Ovary (tissue), 9 donors: Measurements from ENCODE around the gene ARMC8. TPM values are rescaled to one million over a fixed set of nuclear protein-coding genes. Genes with fewer than 3 reads are reported as not detected.

Experiments
- DNase-seq, 5 donors: peaks; one replicate each; pipeline ENCODE4 v3.0.0-alpha.2; 2019 to 2020
- H3K27ac ChIP-seq, 2 donors: fragments of 200-600 bp; one replicate each; pipeline versions ENCODE4 v1.5.1 to v1.8.0; 2019 to 2022
- H3K27me3 ChIP-seq: fragments of 200-600 bp; one replicate; pipeline ENCODE4 v1.8.0; 2022
- H3K36me3 ChIP-seq: fragments of 200-600 bp; sonication (generic); one replicate; pipeline ENCODE4 v1.5.1; 2019
- H3K4me1 ChIP-seq: one replicate; pipeline ENCODE4 v1.8.1; 2013; ENCODE audit warnings: mild to moderate bottlenecking, moderate library complexity; ENCODE audit not compliant: insufficient read depth
- H3K4me3 ChIP-seq: fragments of 200-600 bp; sonication (generic); one replicate; pipeline ENCODE4 v1.5.1; 2017
- H3K9me3 ChIP-seq, 2 donors: fragments of 200-600 bp in 1 of 2; sonication (generic) in 1 of 2; one replicate each; pipeline versions ENCODE4 v1.5.1 to v1.8.1; 2013 to 2019; ENCODE audit warnings: mild to moderate bottlenecking in 1 of 2, moderate library complexity in 1 of 2
- CTCF ChIP-seq, 3 donors: fragments of 450-650 bp in 2 of 3; fragments of 200-600 bp in 1 of 3; IDR thresholded peaks; one replicate each; pipeline versions ENCODE4 v1.5.1 to v1.8.0; 2016 to 2022; ENCODE audit warnings: antibody characterized with exemption in 3 of 3, mild to moderate bottlenecking in 1 of 3
- EP300 ChIP-seq: sonication (generic); formaldehyde crosslinking; IDR thresholded peaks from one replicate; pipeline ENCODE4 v1.6.1; 2017; ENCODE audit warnings: antibody characterized with exemption
- POLR2A ChIP-seq: fragments of 450-650 bp; IDR thresholded peaks from one replicate; pipeline ENCODE4 v1.6.1; 2017; ENCODE audit warnings: antibody characterized with exemption, mild to moderate bottlenecking, moderate library complexity
- WGBS, 3 donors: extraction: QIAGEN DNeasy Blood & Tissue Kit in 1 of 3; methylation state at CpG; one replicate each; pipeline versions ENCODE4 v1.1.5 to v1.1.7; 2013 to 2017; 5-methylcytosine and 5-hydroxymethylcytosine counted together
- intact Hi-C, 4 donors: fragments of 100-400 bp; cut with DNase I; formaldehyde crosslinking; loops; one replicate each; pipeline versions ENCODE4 v1.11.0 to v1.15.1; 2022 to 2023
- polyA plus RNA-seq, 2 donors: library from polyadenylated mRNA; stranded (reverse); fragments of 200-250 nt in 1 of 2; fragments of 350-450 nt in 1 of 2; fragmentation: Illumina TruSeq in 1 of 2; extraction: RNeasy Lipid Tissue Mini Kit (QIAGEN cat#74804) in 1 of 2; gene quantifications; one replicate each; pipeline ENCODE4 v1.2.3, GENCODE V29; 2013 to 2014
- total RNA-seq, 7 donors: library from RNA; depleted of rRNA in 2 of 7; stranded (reverse); fragments of >200 nt in 2 of 7; fragmentation: NEBNext Ultra II Directional in 3 of 7; extraction: Animal tissue kit (Norgen Biotek cat#: 25700) in 3 of 7; gene quantifications; one replicate each; pipeline versions ENCODE4 v1.1.0 to v1.2.4, GENCODE V29; 2016 to 2023
- donor health status: DM: no; HTN: no; CAD: no; lungs with moderate emphysema.
- donor health status: DM: no; HTN: no; CAD: no.
- donor health status: Bipolar disorder and iron deficiency.
- donor health status: DM: yes; HTN: yes; CAD: no.
- donor health status: DM: no; HTN: no; CAD: no.
- donor health status: DM: yes; HTN: yes; CAD: no.

The ARMC8 gene
- total and polyA plus RNA-seq, 9 donors = 14.3 to 49.2 (median 42.9) TPM

- intact Hi-C loops = no loop called here
- WGBS, 3 donors = 62 to 89% (median 75%) methylated on average over 6 of the region's 6 CpGs
- Histone ChIP-seq H3K4me1 (no peaks in the 10 kb centered on the region), H3K27me3 (no peaks in the 10 kb centered on the region), H3K27ac (no peak overlapping the region), H3K4me3 (no peak overlapping the region), H3K9me3 (no peaks in the 10 kb centered on the region), H3K36me3 (no peaks in the 10 kb centered on the region)
- TF ChIP-seq POLR2A (no peak), CTCF (IDR thresholded peaks at IDR 0.05) (no peak), EP300 (no peak)
- no peak for DNase-seq
Observed at GRCh38 chr3:138303474-138303873, 116.4 kb downstream of the ARMC8 start.

- intact Hi-C loops = no loop called here
- no peaks in the 10 kb centered on the region for H3K27me3 ChIP-seq
- H3K9me3 ChIP-seq = no peaks in the 10 kb centered on the region
- no peaks in the 10 kb centered on the region for H3K36me3 ChIP-seq
- WGBS, 3 donors = 82 to 87% (median 86%) methylated on average over 5 of the region's 5 CpGs
- no peak for TF ChIP-seq EP300
- H3K27ac ChIP-seq = no peak overlapping the region
- H3K4me3 ChIP-seq = no peak overlapping the region
- DNase-seq = no peak
- H3K4me1 ChIP-seq = no peaks in the 10 kb centered on the region
Observed at GRCh38 chr3:138307899-138308298, 120.8 kb downstream of the ARMC8 start.

GRCh38 chr3:138308783-138309182 is 121.7 kb downstream of the ARMC8 start:
- Histone ChIP-seq H3K4me3 (no peak overlapping the region), H3K27me3 (no peaks in the 10 kb centered on the region), H3K9me3 (no peaks in the 10 kb centered on the region), H3K27ac (no peak overlapping the region), H3K4me1 (no peaks in the 10 kb centered on the region), H3K36me3 (no peaks in the 10 kb centered on the region)
- TF ChIP-seq EP300 (no peak), POLR2A (no peak), CTCF (IDR thresholded peaks at IDR 0.05) (no peak)
- intact Hi-C loops = no loop called here
- no peak for DNase-seq

GRCh38 chr3:138310494-138310893 is 123.4 kb downstream of the ARMC8 start:
- TF ChIP-seq POLR2A (no peak), CTCF (IDR thresholded peaks at IDR 0.05) (no peak), EP300 (no peak)
- no peaks in the 10 kb centered on the region for H3K4me1 ChIP-seq
- no peak overlapping the region for H3K4me3 ChIP-seq
- no peaks in the 10 kb centered on the region for H3K9me3 ChIP-seq
- H3K27me3 ChIP-seq = no peaks in the 10 kb centered on the region
- H3K36me3 ChIP-seq = no peaks in the 10 kb centered on the region
- no peak for DNase-seq
- 77 to 88% (median 84%) methylated on average over 4 of the region's 4 CpGs for WGBS, 3 donors
- intact Hi-C loops = no loop called here
- no peak overlapping the region for H3K27ac ChIP-seq

- no peak overlapping the region for H3K27ac ChIP-seq
- no peak for TF ChIP-seq CTCF (IDR thresholded peaks at IDR 0.05)
- TF ChIP-seq EP300 = no peak
- H3K27me3 ChIP-seq = no peaks in the 10 kb centered on the region
- H3K36me3 ChIP-seq = no peaks in the 10 kb centered on the region
- H3K9me3 ChIP-seq = no peaks in the 10 kb centered on the region
- intact Hi-C loops = no loop called here
- no peaks in the 10 kb centered on the region for H3K4me1 ChIP-seq
- DNase-seq = no peak
- 44 to 65% (median 55%) methylated on average over 1 of the region's 1 CpG for WGBS, 3 donors
- H3K4me3 ChIP-seq = no peak overlapping the region
Observed at GRCh38 chr3:138314751-138315150, 127.7 kb downstream of the ARMC8 start.
